Natural killer cell (primary cell): ENCODE measurements around the gene ACKR3. TPM values are rescaled to one million over a fixed set of nuclear protein-coding genes. Genes with fewer than 3 reads are reported as not detected.

Source experiments
- ATAC-seq, 3 donors: fragments of 150-1000 bp in 2 of 3; fragments of 200-7000 bp in 1 of 3; cut with Tn5 transposase; 1 replicate in 1 of 3; 2 replicates in 2 of 3; pipeline ENCODE4 v1.10.0; 2021; ENCODE audit warnings: mild to moderate bottlenecking in 2 of 3, moderate library complexity in 2 of 3
- DNase-seq, 2 donors: peaks; one replicate each; pipeline versions ENCODE4 v3.0.0 to v3.0.0-alpha.2; 2013 to 2021; ENCODE audit warnings: mixed read lengths in 1 of 2
- H3K27ac ChIP-seq: one replicate; pipeline ENCODE4 v1.5.1; 2013; ENCODE audit warnings: mild to moderate bottlenecking, low read length
- H3K27me3 ChIP-seq: one replicate; pipeline ENCODE4 v1.6.1; 2013; ENCODE audit warnings: low read length; ENCODE audit not compliant: control insufficient read depth, insufficient read depth
- H3K36me3 ChIP-seq: one replicate; pipeline ENCODE4 v1.6.1; 2013; ENCODE audit warnings: low read length; ENCODE audit not compliant: control insufficient read depth, insufficient read depth
- H3K4me1 ChIP-seq: one replicate; pipeline ENCODE4 v1.6.1; 2013; ENCODE audit warnings: low read length; ENCODE audit not compliant: control insufficient read depth, insufficient read depth
- H3K4me3 ChIP-seq: one replicate; pipeline ENCODE4 v1.5.1; 2013; ENCODE audit warnings: low read length
- H3K9me3 ChIP-seq: one replicate; pipeline ENCODE4 v1.6.1; 2013; ENCODE audit warnings: low read length; ENCODE audit not compliant: control insufficient read depth, insufficient read depth
- H3K27ac Mint-ChIP-seq, 2 donors: one replicate each; pipeline ENCODE4 v1.8.0; 2022; ENCODE audit warnings: mild to moderate bottlenecking in 2 of 2, mixed read lengths in 2 of 2, moderate library complexity in 1 of 2
- H3K27me3 Mint-ChIP-seq, 2 donors: one replicate each; pipeline ENCODE4 v1.8.0; 2022; ENCODE audit warnings: low read depth in 2 of 2, mixed read lengths in 2 of 2
- H3K36me3 Mint-ChIP-seq: one replicate; pipeline ENCODE4 v1.8.0; 2022; ENCODE audit warnings: mixed read lengths
- H3K4me1 Mint-ChIP-seq, 2 donors: one replicate each; pipeline ENCODE4 v1.8.0; 2022; ENCODE audit warnings: mixed read lengths in 2 of 2
- H3K4me3 Mint-ChIP-seq: one replicate; pipeline ENCODE4 v1.8.0; 2022; ENCODE audit warnings: mild to moderate bottlenecking, moderate library complexity, mixed read lengths
- H3K9me3 Mint-ChIP-seq, 2 donors: one replicate each; pipeline ENCODE4 v1.8.0; 2022; ENCODE audit warnings: mixed read lengths in 2 of 2
- CTCF ChIP-seq: fragments of 200-600 bp; IDR thresholded peaks from one replicate; pipeline ENCODE4 v1.8.0; 2022; ENCODE audit warnings: antibody characterized with exemption
- WGBS: methylation state at CpG from one replicate; pipeline ENCODE4 v1.1.7; 2013; ENCODE audit warnings: missing lambda C conversion rate; ENCODE audit not compliant: insufficient coverage; 5-methylcytosine and 5-hydroxymethylcytosine counted together
- intact Hi-C: fragments of 100-400 bp; cut with micrococcal nuclease; formaldehyde crosslinking; loops from one replicate; pipeline ENCODE4 v1.14.2; 2022
- total RNA-seq, 4 donors: library from RNA; stranded (reverse); fragments of 120-200 nt in 1 of 4; gene quantifications; one replicate each; pipeline versions ENCODE4 v1.2.3 to v1.2.4, GENCODE V29; 2013 to 2022

ACKR3 gene
- total RNA-seq, 3 donors from 2014 or later (not counting 1 experiment from before 2014, with no cell fraction given), result 4.4 to 5.5 (median 4.6) TPM

DNA sequence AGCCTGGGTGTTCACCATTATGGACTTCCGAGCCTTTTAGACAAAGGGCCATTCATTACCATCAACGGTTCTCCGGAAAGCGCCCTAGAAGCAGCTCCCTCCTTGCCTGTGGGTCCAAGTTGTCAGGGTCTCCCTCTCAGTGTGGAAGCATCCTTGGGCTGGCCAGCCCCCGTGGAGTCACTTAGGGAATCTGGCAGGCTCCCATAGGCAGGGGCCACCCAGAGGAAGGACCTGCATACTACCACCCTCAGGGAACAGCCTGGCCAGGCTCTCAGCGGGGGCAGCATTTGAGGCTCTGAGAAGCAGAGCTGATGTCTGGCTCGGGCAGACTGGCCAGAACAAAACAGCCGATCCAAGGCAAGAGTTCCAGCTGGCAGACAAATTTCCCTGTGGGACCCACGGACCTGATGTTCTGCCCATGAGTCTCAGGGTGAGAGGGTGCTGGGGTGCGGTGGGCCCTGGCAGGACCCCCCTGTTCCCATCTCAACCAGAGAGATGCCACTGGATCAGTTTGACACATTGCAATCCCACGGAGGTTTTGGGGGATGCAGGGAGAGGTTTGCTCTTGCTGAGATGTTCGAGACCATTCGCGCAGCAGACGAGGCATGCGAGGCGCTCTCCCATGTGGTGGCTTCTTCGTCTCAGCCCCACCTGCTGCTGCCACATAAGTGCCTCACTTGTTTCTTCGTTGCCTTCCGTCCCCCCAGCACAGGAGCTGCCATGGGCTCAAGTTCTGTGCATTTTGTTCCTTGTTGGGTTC, 56.9 kb downstream of the ACKR3 start:
- Mint-ChIP-seq H3K4me1 (peaks cover 0 to 5% of the 10 kb centered on the region in 2 donors), H3K27me3 (peaks cover 0 to 7% of the 10 kb centered on the region in 2 donors), H3K4me3 (no peak overlapping the region), H3K27ac (no peak overlapping the region), H3K36me3 (no peaks in the 10 kb centered on the region), H3K9me3 (no peaks in the 10 kb centered on the region)
- no peak overlapping the region for H3K27ac ChIP-seq
- H3K9me3 ChIP-seq, result no peaks in the 10 kb centered on the region
- no peak for DNase-seq
- H3K36me3 ChIP-seq, result no peaks in the 10 kb centered on the region
- intact Hi-C loops, result no loop called here
- TF ChIP-seq CTCF, result no peak
- no peaks in the 10 kb centered on the region for H3K27me3 ChIP-seq
- ATAC-seq, result no peak
- no peak overlapping the region for H3K4me3 ChIP-seq
- 88% methylated on average over 20 of the region's 20 CpGs for WGBS
- no peaks in the 10 kb centered on the region for H3K4me1 ChIP-seq

GRCh38 chr2:236627193-236627592, 57.6 kb downstream of the ACKR3 start:
- peaks cover 0 to 10% of the 10 kb centered on the region in 2 donors for H3K4me1 Mint-ChIP-seq
- WGBS, result 93% methylated on average over 11 of the region's 11 CpGs

GRCh38 chr2:236627841-236628240, 58.2 kb downstream of the ACKR3 start:
- Mint-ChIP-seq H3K4me3 (no peak overlapping the region), H3K9me3 (no peaks in the 10 kb centered on the region), H3K27ac (no peak overlapping the region), H3K27me3 (peaks cover 0 to 10% of the 10 kb centered on the region in 2 donors), H3K36me3 (no peaks in the 10 kb centered on the region), H3K4me1 (peaks cover 0 to 15% of the 10 kb centered on the region in 2 donors)
- Histone ChIP-seq H3K36me3 (no peaks in the 10 kb centered on the region), H3K27ac (no peak overlapping the region), H3K9me3 (no peaks in the 10 kb centered on the region), H3K27me3 (no peaks in the 10 kb centered on the region), H3K4me1 (no peaks in the 10 kb centered on the region), H3K4me3 (no peak overlapping the region)
- no peak for DNase-seq
- intact Hi-C loops, result no loop called here
- 87% methylated on average over 6 of the region's 6 CpGs for WGBS
- TF ChIP-seq CTCF, result no peak
- ATAC-seq, result no peak

More at GRCh38 chr2:236627193-236627592, 57.6 kb downstream of the ACKR3 start:
- Mint-ChIP-seq H3K36me3 (no peaks in the 10 kb centered on the region), H3K9me3 (no peaks in the 10 kb centered on the region), H3K27me3 (peaks cover 0 to 7% of the 10 kb centered on the region in 2 donors), H3K27ac (no peak overlapping the region), H3K4me3 (no peak overlapping the region)
- TF ChIP-seq CTCF, result no peak
- Histone ChIP-seq H3K9me3 (no peaks in the 10 kb centered on the region), H3K36me3 (no peaks in the 10 kb centered on the region), H3K4me3 (no peak overlapping the region), H3K27ac (no peak overlapping the region), H3K4me1 (no peaks in the 10 kb centered on the region), H3K27me3 (no peaks in the 10 kb centered on the region)
- ATAC-seq, result no peak
- intact Hi-C loops, result no loop called here
- no peak for DNase-seq
